GM23338 (cell line): ENCODE measurements around the gene ANP32D.

Experiments used
- CREB1 ChIP-seq: fragments of 250-450 bp; sonication (Bioruptor Pico); IDR thresholded peaks from 2 replicates; pipeline ENCODE4 v1.5.0; 2020; ENCODE audit warnings: low read depth, mild to moderate bottlenecking, moderate library complexity
- CTCF ChIP-seq, 2 experiments: fragments of 200-600 bp in 1 of 2; sonication (generic) in 1 of 2; conservative IDR thresholded peaks; 2 replicates each; pipeline versions ENCODE4 v1.5.1 to v1.6.1; 2016 to 2017; ENCODE audit warnings: antibody characterized with exemption in 2 of 2, low read depth in 2 of 2, mild to moderate bottlenecking in 2 of 2, moderate library complexity in 1 of 2
- ETS1 ChIP-seq: IDR thresholded peaks from 2 replicates; pipeline ENCODE4 v1.6.1; 2016; ENCODE audit warnings: antibody characterized with exemption
- EZH2 ChIP-seq: fragments of 200-600 bp; sonication (generic); IDR thresholded peaks from one replicate; pipeline ENCODE4 v1.8.0; 2017; ENCODE audit warnings: antibody characterized with exemption, mild to moderate bottlenecking, low read depth; ENCODE audit not compliant: unreplicated experiment
- EZH2phosphoT487 ChIP-seq: fragments of 200-600 bp; sonication (generic); IDR thresholded peaks from one replicate; pipeline ENCODE4 v1.8.1; 2018; ENCODE audit warnings: antibody characterized with exemption; ENCODE audit not compliant: unreplicated experiment
- JUNB ChIP-seq: IDR thresholded peaks from one replicate; pipeline ENCODE4 v1.6.1; 2016; ENCODE audit warnings: antibody characterized with exemption; ENCODE audit not compliant: unreplicated experiment
- NANOG ChIP-seq: IDR thresholded peaks from 2 replicates; pipeline ENCODE4 v1.6.1; 2016; ENCODE audit warnings: antibody characterized with exemption, borderline replicate concordance
- POLR2AphosphoS5 ChIP-seq: IDR thresholded peaks from 2 replicates; pipeline ENCODE4 v1.6.1; 2016; ENCODE audit warnings: antibody characterized with exemption, low read depth
- REST ChIP-seq: IDR thresholded peaks from one replicate; pipeline ENCODE4 v1.6.1; 2018; ENCODE audit warnings: antibody characterized with exemption; ENCODE audit not compliant: unreplicated experiment
- STAT1 ChIP-seq: IDR thresholded peaks from one replicate; pipeline ENCODE4 v1.6.1; 2016; ENCODE audit warnings: antibody characterized with exemption; ENCODE audit not compliant: unreplicated experiment
- ZNF114 ChIP-seq: fragments of 250-450 bp; sonication (Bioruptor Pico); IDR thresholded peaks from 2 replicates; pipeline ENCODE4 v1.5.0; 2020; ENCODE audit warnings: mild to moderate bottlenecking, moderate library complexity
- ZNF331 ChIP-seq: fragments of 250-450 bp; sonication (Bioruptor Pico); IDR thresholded peaks from 2 replicates; pipeline ENCODE4 v1.5.0; 2020; ENCODE audit warnings: low read depth, mild to moderate bottlenecking, moderate library complexity
- ZNF462 ChIP-seq: fragments of 250-450 bp; sonication (Bioruptor Pico); IDR thresholded peaks from 2 replicates; pipeline ENCODE4 v1.5.0; 2020; ENCODE audit warnings: mild to moderate bottlenecking, moderate library complexity

GRCh38 chr12:48423171-48423570 lies 49.2 kb upstream of the ANP32D start:
- no peak for TF ChIP-seq CTCF (conservative IDR thresholded peaks at IDR 0.05; ENCODE audit: low read depth in 2 of 2)
- no peak for TF ChIP-seq EZH2
- no peak for TF ChIP-seq POLR2AphosphoS5
- no peak for TF ChIP-seq EZH2phosphoT487
- no peak for TF ChIP-seq CREB1 (CRISPR knock-in tag)
- no peak for TF ChIP-seq ZNF331 (CRISPR knock-in tag)
- TF ChIP-seq REST: no peak
- no peak for TF ChIP-seq ZNF114 (CRISPR knock-in tag)
- no peak for TF ChIP-seq JUNB
- TF ChIP-seq ETS1: no peak
- TF ChIP-seq STAT1: no peak
- TF ChIP-seq NANOG: no peak
- TF ChIP-seq ZNF462 (CRISPR knock-in tag): no peak
